HG03521 (cell line): Measurements from ENCODE around the gene PTGDR2.
"Not testable (repeated sequence)": the region's sequence is repeated elsewhere in the genome, so short reads cannot be mapped to it uniquely, and the experiment has no call there.

ENCODE experiments used
- ATAC-seq: cut with Tn5 transposase; IDR thresholded peaks from one replicate; pipeline ENCODE4 v1.9.1; 2021; ENCODE audit warnings: mild to moderate bottlenecking, moderate library complexity; ENCODE audit not compliant: unreplicated experiment

Gene PTGDR2

GRCh38 chr11:60844045-60844869 lies 11.5 kb downstream of the PTGDR2 start:
- ATAC-seq = no peak

- ATAC-seq = no peak
Observed at GRCh38 chr11:60842668-60843600, 12.8 kb downstream of the PTGDR2 start.

GRCh38 chr11:60841797-60842667 lies 13.7 kb downstream of the PTGDR2 start, which contains the start of gene CCDC86:
CCDC86 (plus strand) TSS chr11:60842113; CDS start chr11:60842125, 12 bp downstream.
- ATAC-seq = peak; percentile 83

- no peak for ATAC-seq
Observed at GRCh38 chr11:60840470-60841430, 15.0 kb downstream of the PTGDR2 start.

GRCh38 chr11:60838132-60838531 lies 17.6 kb downstream of the PTGDR2 start:
- no peak for ATAC-seq

- ATAC-seq = no peak
Observed at GRCh38 chr11:60836866-60837515, 18.8 kb downstream of the PTGDR2 start.

- no peak for ATAC-seq
Observed at GRCh38 chr11:60835534-60835846, 20.3 kb downstream of the PTGDR2 start.

GRCh38 chr11:60834742-60835533 lies 20.8 kb downstream of the PTGDR2 start:
- ATAC-seq = no peak

GRCh38 chr11:60831501-60832079 lies 24.2 kb downstream of the PTGDR2 start:
- no peak for ATAC-seq

GRCh38 chr11:60831143-60831500 lies 24.6 kb downstream of the PTGDR2 start:
- peak; percentile 73 for ATAC-seq

- ATAC-seq = peak; percentile 48
Observed at GRCh38 chr11:60830478-60831142, 25.1 kb downstream of the PTGDR2 start.

- no peak for ATAC-seq
Observed at GRCh38 chr11:60825790-60826189, 30.0 kb downstream of the PTGDR2 start.

GRCh38 chr11:60825118-60825517 lies 30.6 kb downstream of the PTGDR2 start:
- ATAC-seq = no peak

GRCh38 chr11:60823745-60824306 lies 31.9 kb downstream of the PTGDR2 start:
- not testable (repeated sequence) for ATAC-seq

- ATAC-seq = no peak
Observed at GRCh38 chr11:60821827-60822599, 33.7 kb downstream of the PTGDR2 start.

GRCh38 chr11:60818057-60818456 lies 37.7 kb downstream of the PTGDR2 start:
- ATAC-seq = no peak
